ENCODE measurements around the gene DUS1L. TPM values are rescaled to one million over a fixed set of nuclear protein-coding genes. Genes with fewer than 3 reads are reported as not detected.

DUS1L gene
- total RNA-seq, 1 donor from 2014 or later, result 64.6 TPM

DNA sequence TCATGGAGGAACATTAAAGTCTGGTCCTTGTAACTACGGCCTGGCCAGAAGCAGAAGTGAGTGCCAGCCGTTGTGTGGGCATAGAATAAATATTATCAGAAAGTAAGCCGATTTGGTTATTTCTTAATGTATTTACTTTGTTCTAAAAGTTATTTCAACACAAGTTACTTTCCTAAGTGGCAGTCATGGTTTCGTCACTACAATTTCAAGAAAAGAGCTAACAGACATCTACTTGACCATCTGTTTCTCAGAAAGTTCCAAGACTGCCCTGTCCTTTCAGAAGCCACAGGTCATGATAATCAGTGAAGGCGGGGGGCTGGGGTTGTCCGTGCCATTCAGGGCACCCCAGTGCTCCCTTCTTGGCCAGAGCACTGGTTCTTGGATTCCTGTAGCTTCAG lies 47.3 kb upstream of the DUS1L start:
- H3K27ac ChIP-seq (replicated peaks), result no peak overlapping the region
- TF ChIP-seq, protein P1, sequence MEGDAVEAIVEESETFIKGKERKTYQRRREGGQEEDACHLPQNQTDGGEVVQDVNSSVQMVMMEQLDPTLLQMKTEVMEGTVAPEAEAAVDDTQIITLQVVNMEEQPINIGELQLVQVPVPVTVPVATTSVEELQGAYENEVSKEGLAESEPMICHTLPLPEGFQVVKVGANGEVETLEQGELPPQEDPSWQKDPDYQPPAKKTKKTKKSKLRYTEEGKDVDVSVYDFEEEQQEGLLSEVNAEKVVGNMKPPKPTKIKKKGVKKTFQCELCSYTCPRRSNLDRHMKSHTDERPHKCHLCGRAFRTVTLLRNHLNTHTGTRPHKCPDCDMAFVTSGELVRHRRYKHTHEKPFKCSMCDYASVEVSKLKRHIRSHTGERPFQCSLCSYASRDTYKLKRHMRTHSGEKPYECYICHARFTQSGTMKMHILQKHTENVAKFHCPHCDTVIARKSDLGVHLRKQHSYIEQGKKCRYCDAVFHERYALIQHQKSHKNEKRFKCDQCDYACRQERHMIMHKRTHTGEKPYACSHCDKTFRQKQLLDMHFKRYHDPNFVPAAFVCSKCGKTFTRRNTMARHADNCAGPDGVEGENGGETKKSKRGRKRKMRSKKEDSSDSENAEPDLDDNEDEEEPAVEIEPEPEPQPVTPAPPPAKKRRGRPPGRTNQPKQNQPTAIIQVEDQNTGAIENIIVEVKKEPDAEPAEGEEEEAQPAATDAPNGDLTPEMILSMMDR (IDR thresholded peaks at IDR 0.05; ENCODE audit: borderline replicate concordance), result no peak
- no peaks in the 10 kb centered on the region for H3K4me1 ChIP-seq
- H3K27me3 ChIP-seq (ENCODE audit: low read depth), result no peaks in the 10 kb centered on the region
- H3K9me3 ChIP-seq (replicated peaks), result no peaks in the 10 kb centered on the region
- no peak for DNase-seq
- peaks cover 8% of the 10 kb centered on the region for H3K36me3 ChIP-seq
- no peak overlapping the region for H3K4me3 ChIP-seq
- intact Hi-C loops (cut with micrococcal nuclease), result no loop called here

DNA sequence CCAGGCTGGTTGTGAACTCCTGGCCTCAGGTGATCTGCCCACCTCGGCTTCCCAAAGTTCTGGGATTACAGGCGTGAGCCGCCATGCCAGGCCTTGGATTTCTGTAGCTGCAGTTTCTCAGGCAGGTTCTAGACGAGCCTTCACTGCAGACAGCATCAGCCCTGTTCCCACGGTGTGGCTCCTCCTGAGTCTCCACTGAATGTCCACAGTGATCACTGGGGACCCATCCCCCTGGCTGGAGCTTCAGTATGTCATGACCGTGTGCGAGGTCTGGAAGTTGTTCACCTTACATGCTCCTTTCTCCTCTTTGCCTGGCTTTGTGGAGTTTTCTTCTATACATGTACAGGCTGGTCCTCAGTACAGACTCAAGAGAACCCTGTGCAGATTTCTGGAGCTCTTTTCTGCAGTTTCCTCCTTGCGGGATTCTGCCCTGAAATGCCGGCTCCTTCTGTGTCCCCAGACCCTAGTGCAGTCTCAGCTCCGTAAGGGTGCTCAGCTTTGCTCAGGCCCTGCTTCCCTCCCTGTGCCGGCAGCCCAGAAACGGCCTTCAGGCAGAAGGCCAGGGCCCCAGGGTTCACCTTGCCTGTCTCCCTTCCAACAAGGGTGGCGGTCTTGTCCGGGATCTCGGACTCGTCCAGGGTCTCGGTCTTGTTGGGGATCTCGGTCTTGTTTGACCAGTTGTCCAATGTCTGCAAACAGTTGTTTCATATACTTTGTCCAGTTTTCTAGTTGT lies 46.7 kb upstream of the DUS1L start:
- TF ChIP-seq, protein P1 (IDR thresholded peaks at IDR 0.05; ENCODE audit: borderline replicate concordance), result no peak
- DNase-seq, result no peak
- no peaks in the 10 kb centered on the region for H3K9me3 ChIP-seq (replicated peaks)
- H3K36me3 ChIP-seq, result peaks cover 8% of the 10 kb centered on the region
- peaks cover 2% of the 10 kb centered on the region for H3K4me1 ChIP-seq
- no peaks in the 10 kb centered on the region for H3K27me3 ChIP-seq (ENCODE audit: low read depth)
- H3K27ac ChIP-seq (replicated peaks), result no peak overlapping the region
- no peak overlapping the region for H3K4me3 ChIP-seq
- intact Hi-C loops (cut with micrococcal nuclease), result no loop called here

GRCh38 chr17:82110298-82110697 lies 44.7 kb upstream of the DUS1L start:
- intact Hi-C loops (cut with micrococcal nuclease), result no loop called here
- no peak overlapping the region for H3K4me3 ChIP-seq
- H3K27me3 ChIP-seq (ENCODE audit: low read depth), result no peaks in the 10 kb centered on the region
- H3K27ac ChIP-seq (replicated peaks), result no peak overlapping the region
- DNase-seq, result no peak
- peaks cover 8% of the 10 kb centered on the region for H3K36me3 ChIP-seq
- TF ChIP-seq, protein P1 (IDR thresholded peaks at IDR 0.05; ENCODE audit: borderline replicate concordance), result no peak
- H3K4me1 ChIP-seq, result peaks cover 18% of the 10 kb centered on the region
- H3K9me3 ChIP-seq (replicated peaks), result no peaks in the 10 kb centered on the region

DNA sequence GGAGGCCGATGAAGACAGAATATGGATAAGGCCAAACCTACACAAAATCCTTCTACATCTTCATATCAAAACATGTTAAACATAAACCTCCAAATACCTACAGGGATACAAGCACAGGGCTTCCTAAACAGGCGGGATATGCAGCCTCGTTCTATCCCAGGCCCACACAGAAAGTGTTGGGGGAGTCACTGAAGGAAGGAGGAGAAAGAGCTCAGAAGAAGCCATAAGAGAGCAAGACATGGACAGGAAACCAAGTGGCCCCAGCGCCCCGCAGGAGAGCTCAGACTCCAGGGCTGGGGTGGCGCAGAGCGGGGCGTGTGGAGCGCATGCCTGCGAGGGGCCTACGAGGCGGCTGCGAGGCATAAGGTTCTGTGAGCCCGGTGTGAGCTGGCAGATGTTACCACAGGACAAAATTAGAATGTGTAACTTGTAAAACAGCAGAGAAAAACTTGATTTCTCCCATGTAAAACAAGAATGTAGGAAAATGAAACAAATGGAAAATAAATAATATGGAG lies 43.4 kb upstream of the DUS1L start:
- Histone ChIP-seq H3K27ac (replicated peaks) (no peak overlapping the region), H3K4me1 (peaks cover 21% of the 10 kb centered on the region), H3K4me3 (no peak overlapping the region), H3K36me3 (peaks cover 8% of the 10 kb centered on the region), H3K9me3 (replicated peaks) (no peaks in the 10 kb centered on the region), H3K27me3 (ENCODE audit: low read depth) (no peaks in the 10 kb centered on the region)
- TF ChIP-seq, protein P1 (IDR thresholded peaks at IDR 0.05; ENCODE audit: borderline replicate concordance), result no peak
- intact Hi-C loops (cut with micrococcal nuclease), result no loop called here
- no peak for DNase-seq

- peaks cover 26% of the 10 kb centered on the region for H3K4me1 ChIP-seq
- no peak overlapping the region for H3K27ac ChIP-seq (replicated peaks)
- intact Hi-C loops (cut with micrococcal nuclease), result no loop called here
- no peak overlapping the region for H3K4me3 ChIP-seq
- H3K9me3 ChIP-seq (replicated peaks), result no peaks in the 10 kb centered on the region
- no peak for DNase-seq
- peaks cover 8% of the 10 kb centered on the region for H3K36me3 ChIP-seq
- TF ChIP-seq, protein P1 (IDR thresholded peaks at IDR 0.05; ENCODE audit: borderline replicate concordance), result no peak
- H3K27me3 ChIP-seq (ENCODE audit: low read depth), result no peaks in the 10 kb centered on the region
Observed at GRCh38 chr17:82108496-82108945, 42.9 kb upstream of the DUS1L start.
